Hematopoietic multipotent progenitor cell treated with erythropoietin and hydrocortisone succinate and interleukin-3 and kit ligand, for 17 days (in vitro differentiated cells): ENCODE measurements around the gene EGLN3.
"Not testable (repeated sequence)": the region's sequence is repeated elsewhere in the genome, so short reads cannot be mapped to it uniquely, and the experiment has no call there.

Experiments
- DNase-seq: peaks from one replicate; pipeline ENCODE4 v3.0.0-alpha.2; 2015; ENCODE audit warnings: low spot score

Gene EGLN3

GRCh38 chr14:33934938-33935337 lies 15.9 kb downstream of the EGLN3 start:
- no peak for DNase-seq

DNA sequence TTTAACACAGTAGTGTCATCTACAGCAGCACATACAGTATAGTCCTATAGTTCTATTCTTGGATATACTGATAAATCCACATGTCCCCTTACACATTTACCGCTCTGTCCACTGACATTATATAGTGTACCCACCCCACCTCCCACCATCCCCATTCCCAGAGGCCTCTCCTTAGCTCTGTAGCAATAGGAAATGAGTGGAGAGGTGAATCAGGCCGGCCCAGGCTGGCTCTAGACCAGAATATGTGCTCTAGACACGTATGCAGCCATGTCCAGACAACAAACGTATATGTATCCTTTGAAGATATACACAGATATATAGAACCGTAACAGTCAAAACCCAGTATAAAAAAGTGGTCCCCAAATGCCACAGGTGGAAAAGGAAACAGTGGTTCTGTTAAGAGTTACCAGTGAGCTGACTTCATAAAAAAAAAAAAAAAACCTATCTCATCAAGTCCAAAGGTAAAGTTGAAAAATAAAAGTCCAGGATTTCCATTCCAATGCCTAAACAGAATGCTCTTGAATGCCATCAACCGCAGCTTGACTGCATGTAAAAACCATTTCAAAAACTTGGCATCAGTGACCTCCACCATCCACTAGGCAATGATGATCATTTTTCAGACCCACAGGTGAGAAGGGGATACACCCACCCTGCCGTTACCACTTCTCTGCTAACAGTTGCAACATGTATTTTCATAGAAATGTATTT lies 16.7 kb downstream of the EGLN3 start:
- no peak for DNase-seq

- DNase-seq = no peak
Observed at GRCh38 chr14:33933386-33933933, 17.4 kb downstream of the EGLN3 start.

DNA sequence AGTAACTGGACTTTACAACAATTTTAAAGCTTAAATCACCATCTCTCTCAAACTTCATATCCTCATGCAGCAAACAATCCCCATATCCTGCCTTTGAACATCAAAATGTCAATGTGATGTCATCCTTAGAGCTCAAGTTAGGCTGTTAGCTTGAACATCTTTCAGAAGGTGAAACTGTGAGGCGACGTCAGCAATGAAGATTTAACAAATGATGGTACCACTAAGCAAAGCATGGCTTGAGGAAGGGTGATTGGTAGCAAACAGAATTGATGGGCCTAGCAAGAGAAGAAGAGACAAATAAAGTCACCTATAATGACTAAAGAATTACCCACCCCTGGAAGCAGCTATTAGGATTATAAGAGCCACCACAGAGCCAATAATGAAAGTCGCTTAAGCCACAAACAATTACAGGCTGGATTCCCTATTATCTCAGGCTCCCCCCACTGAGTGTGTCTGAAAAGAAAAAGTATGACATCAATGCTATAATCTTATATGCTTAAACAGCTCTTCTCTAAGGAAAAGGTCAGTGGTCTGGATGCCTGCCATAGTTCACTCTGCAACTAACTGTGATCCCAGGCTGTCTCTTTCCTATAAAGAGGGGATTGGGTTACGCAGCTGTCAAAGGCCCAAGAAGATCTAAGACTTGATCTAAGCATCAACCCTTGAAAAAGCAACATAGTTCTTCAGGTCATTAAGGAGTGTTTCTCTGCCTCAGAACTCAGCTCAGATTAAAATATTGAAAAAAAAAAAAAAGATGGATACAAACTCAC lies 18.1 kb downstream of the EGLN3 start:
- DNase-seq = no peak

- no peak for DNase-seq
Observed at GRCh38 chr14:33932033-33932432, 18.8 kb downstream of the EGLN3 start.

- DNase-seq = no peak
Observed at GRCh38 chr14:33931461-33931860, 19.4 kb downstream of the EGLN3 start.

- no peak for DNase-seq
Observed at GRCh38 chr14:33930439-33930838, 20.4 kb downstream of the EGLN3 start.

GRCh38 chr14:33929799-33930408 lies 21.0 kb downstream of the EGLN3 start:
- no peak for DNase-seq

GRCh38 chr14:33928895-33929294 lies 22.0 kb downstream of the EGLN3 start:
- no peak for DNase-seq

DNA sequence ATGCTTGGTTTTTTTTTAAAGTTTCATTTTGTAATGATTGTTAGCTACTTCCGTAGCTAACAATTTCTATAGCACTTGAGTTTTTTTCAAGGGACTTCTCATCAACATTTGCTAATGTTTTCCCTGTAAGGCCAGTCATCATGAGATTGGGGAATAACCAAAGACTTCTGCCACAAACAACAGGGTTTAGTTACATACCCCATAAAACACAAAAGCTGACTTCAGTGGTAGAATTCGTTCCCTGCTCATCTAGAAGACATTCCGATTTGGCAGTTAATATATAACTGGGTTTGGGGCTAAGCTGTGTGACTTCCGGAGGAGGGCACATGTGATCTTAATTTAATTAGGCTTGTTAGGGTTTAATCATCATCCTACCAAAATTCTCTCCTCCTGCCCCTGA lies 22.9 kb downstream of the EGLN3 start:
- no peak for DNase-seq

- DNase-seq = not testable (repeated sequence)
Observed at GRCh38 chr14:33926967-33927366, 23.9 kb downstream of the EGLN3 start.

DNA sequence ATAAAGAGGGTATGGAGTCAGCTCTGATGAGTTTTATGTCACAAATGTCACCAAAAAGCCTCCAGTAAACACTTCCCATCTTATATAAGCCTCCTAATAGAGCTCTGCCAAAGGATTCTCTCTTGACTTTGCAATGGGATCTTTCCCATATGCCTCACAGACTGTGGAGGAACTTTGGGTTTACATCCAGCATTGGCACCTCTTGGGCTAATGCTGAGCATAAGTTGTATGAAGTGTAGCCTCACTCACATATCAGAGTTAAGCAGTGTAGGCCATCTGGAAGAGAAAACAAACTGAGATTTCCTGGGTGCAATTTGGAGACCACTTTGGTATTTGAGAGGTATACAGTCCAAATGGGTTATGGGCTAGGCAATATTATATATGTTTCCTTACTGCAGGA lies 24.9 kb downstream of the EGLN3 start:
- no peak for DNase-seq

GRCh38 chr14:33925235-33925634 lies 25.6 kb downstream of the EGLN3 start:
- DNase-seq = no peak

GRCh38 chr14:33924566-33925100 lies 26.2 kb downstream of the EGLN3 start:
- no peak for DNase-seq

DNA sequence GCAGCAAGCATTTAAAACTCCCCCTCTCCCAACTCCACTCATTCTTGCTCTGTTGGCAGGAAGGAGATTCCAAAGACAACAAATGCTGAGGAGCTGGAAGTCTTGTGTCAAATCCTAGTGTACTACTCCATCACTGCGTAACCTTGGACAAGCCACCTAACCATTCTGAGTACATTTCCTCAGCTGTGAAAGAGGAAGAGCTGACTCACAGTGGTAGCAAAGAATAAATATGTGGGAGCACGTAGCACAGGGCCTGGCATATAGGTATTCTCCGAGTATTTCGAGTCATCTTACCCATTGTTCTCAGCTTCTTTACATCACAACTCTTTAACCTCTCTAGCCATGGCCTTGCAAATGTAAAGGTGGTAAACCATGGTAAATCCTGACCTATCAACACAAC lies 28.7 kb downstream of the EGLN3 start:
- DNase-seq = no peak

DNA sequence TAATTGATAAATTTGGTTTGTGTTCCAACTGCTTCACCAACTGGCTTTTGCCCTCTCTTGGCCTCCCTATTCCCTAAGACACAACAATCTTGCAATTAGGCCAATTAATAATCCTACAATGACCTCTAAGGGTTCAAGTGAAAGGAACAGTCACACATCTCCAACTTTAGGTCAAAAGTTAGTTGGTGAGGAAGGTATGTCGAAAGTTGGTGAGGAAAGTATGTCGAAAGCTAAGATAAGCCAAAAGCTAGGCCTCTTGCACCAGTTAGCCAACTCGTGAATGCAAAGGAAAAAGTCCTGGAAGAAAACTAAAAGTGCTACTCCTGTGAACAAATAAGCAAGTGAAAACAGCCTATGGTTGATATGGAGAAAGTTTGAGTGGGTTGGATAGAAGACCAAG lies 32.6 kb downstream of the EGLN3 start:
- DNase-seq = no peak

DNA sequence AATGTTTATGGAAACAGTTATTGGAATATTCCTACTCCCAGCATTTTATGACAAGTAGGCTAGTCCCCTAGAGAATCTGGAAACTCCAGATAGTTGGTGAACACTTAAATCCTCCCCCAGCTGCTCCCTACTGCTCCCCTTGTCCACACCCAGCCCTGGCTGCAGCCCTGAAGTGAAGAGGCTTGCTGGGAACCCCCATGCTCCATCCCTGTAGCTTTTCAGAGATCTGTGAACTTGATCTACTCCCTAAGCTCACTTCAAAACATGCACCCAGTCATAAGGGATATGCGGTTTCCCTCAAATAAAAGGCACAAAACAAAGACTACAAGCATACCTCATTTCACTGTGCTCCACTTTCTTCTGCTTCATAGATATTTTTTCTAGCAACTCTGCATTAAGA lies 33.2 kb downstream of the EGLN3 start:
- DNase-seq = no peak

DNA sequence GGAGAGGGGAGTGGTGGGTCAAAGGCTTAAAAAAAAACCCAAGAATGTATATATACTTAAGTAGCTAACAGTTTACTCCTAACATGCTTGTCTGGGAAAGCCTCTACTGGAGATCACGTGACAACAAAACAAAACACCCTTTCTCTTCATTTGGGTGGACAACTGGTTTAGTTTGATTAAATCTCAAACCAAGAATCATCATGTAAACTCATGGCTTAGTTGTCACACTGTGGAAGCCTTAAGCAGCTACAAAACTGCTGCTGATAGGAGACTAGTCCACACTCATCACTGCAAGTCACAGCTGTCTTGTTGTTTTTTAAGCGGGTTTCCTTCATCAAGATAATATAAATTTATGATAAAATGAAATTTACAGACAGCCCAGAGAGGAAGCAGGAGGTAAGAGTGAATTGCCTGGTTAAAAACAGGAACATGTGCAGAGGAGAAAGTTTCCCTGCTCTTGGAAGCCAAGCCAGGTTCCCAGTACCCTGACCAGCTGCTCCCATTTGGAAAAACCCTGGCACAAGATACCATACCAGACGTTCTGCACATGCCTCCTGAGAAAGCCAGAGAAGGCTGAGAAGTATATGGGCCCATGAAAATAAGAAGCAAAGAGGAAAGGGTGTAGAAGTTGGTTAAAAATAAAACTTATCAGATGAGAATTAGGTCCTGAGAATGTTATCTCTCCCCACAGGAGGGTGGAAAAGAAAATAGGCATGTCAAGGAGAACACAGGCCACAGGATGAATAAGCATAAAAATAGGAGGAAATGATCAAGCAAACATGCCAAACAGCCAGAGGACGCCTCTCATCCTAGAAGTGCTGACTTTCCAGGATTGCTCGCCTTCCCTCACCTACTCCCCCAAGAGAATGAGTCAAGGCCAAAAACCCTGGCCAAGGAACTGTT lies 34.0 kb downstream of the EGLN3 start:
- peak; percentile 34 for DNase-seq

- no peak for DNase-seq
Observed at GRCh38 chr14:33915682-33916081, 35.2 kb downstream of the EGLN3 start.

GRCh38 chr14:33914676-33915516 lies 36.0 kb downstream of the EGLN3 start:
- DNase-seq = no peak

DNA sequence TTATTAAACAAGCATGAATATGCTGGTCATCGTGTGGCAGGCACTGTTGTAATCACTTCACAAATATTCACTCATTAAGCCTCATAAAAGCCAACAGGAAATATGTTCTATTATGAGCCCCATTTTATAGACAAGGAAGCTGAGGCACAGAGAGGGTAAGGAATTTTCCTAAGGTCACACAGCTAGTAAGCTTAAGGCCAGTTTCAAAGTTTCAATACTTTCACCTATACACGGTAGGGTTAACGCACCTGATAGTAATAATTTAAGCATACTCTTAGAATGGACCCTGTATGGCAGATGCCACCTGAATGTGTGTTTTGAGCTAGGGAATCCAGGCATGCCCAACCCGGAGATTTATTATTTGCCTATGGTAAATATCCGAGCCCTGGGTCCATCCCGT lies 39.8 kb downstream of the EGLN3 start:
- DNase-seq = no peak
